Measurements from ENCODE around the gene PML. TPM values are rescaled to one million over a fixed set of nuclear protein-coding genes. Genes with fewer than 3 reads are reported as not detected.
"Not testable (repeated sequence)": the region's sequence is repeated elsewhere in the genome, so short reads cannot be mapped to it uniquely, and the experiment has no call there.

PML gene
- total RNA-seq, 1 donor from 2014 or later: 15.3 TPM

GRCh38 chr15:74053517-74053916 is 59.0 kb downstream of the PML start:
- Histone ChIP-seq H3K9ac (no peak overlapping the region), H3K4me3 (no peak overlapping the region), H3F3A (ENCODE audit: low read depth) (no peaks in the 10 kb centered on the region), H3K27ac (no peak overlapping the region), H3K36me3 (no peaks in the 10 kb centered on the region), H3K4me2 (no peak overlapping the region), H3K9me3 (ENCODE audit: low read depth) (no peaks in the 10 kb centered on the region), H3K79me2 (ENCODE audit: low read depth) (no peaks in the 10 kb centered on the region), H3K4me1 (no peaks in the 10 kb centered on the region), H4K20me1 (ENCODE audit: low read depth) (no peaks in the 10 kb centered on the region), H3K27me3 (peaks cover 37% of the 10 kb centered on the region), H2AFZ (replicated peaks) (no peak overlapping the region)
- no peak for DNase-seq (ENCODE audit: low spot score)
- Mint-ChIP-seq H3K9me3 (peaks cover 3% of the 10 kb centered on the region), H3K36me3 (no peaks in the 10 kb centered on the region), H3K4me3 (no peak overlapping the region), H3K27ac (peak overlapping the region; percentile 50), H3K4me1 (peaks cover 5% of the 10 kb centered on the region), H3K27me3 (ENCODE audit: insufficient read depth, low read depth) (peaks cover 8% of the 10 kb centered on the region)
- TF ChIP-seq EZH2phosphoT487 (IDR thresholded peaks at IDR 0.05) (no peak), EZH2 (IDR thresholded peaks at IDR 0.05) (no peak), CTCF (IDR thresholded peaks at IDR 0.05) (no peak)

- H3K36me3 Mint-ChIP-seq: no peaks in the 10 kb centered on the region
- Histone ChIP-seq H3K27me3 (peaks cover 38% of the 10 kb centered on the region), H3K9ac (no peak overlapping the region), H3F3A (ENCODE audit: low read depth) (no peaks in the 10 kb centered on the region), H3K4me1 (no peaks in the 10 kb centered on the region), H3K4me2 (no peak overlapping the region), H3K79me2 (ENCODE audit: low read depth) (no peaks in the 10 kb centered on the region), H3K36me3 (no peaks in the 10 kb centered on the region), H3K27ac (no peak overlapping the region), H3K9me3 (ENCODE audit: low read depth) (no peaks in the 10 kb centered on the region), H2AFZ (replicated peaks) (no peak overlapping the region), H3K4me3 (no peak overlapping the region), H4K20me1 (ENCODE audit: low read depth) (no peaks in the 10 kb centered on the region)
- peaks cover 5% of the 10 kb centered on the region for H3K4me1 Mint-ChIP-seq
- TF ChIP-seq EZH2phosphoT487 (IDR thresholded peaks at IDR 0.05): no peak
- peak; percentile 66 for TF ChIP-seq CTCF (IDR thresholded peaks at IDR 0.05)
- H3K27me3 Mint-ChIP-seq (ENCODE audit: insufficient read depth, low read depth): peaks cover 8% of the 10 kb centered on the region
- peaks cover 3% of the 10 kb centered on the region for H3K9me3 Mint-ChIP-seq
- H3K4me3 Mint-ChIP-seq: no peak overlapping the region
- H3K27ac Mint-ChIP-seq: no peak overlapping the region
- peak; percentile 89 for DNase-seq (ENCODE audit: low spot score)
Observed at GRCh38 chr15:74053941-74054529, 59.5 kb downstream of the PML start.

GRCh38 chr15:74055804-74056203 is 61.3 kb downstream of the PML start:
- no peak for TF ChIP-seq CTCF (IDR thresholded peaks at IDR 0.05)
- no peak for TF ChIP-seq EZH2phosphoT487 (IDR thresholded peaks at IDR 0.05)
- TF ChIP-seq EZH2 (IDR thresholded peaks at IDR 0.05): no peak
- Histone ChIP-seq H3F3A (ENCODE audit: low read depth) (no peaks in the 10 kb centered on the region), H3K9ac (no peak overlapping the region), H3K27me3 (peaks cover 38% of the 10 kb centered on the region), H3K4me3 (no peak overlapping the region), H2AFZ (replicated peaks) (no peak overlapping the region), H3K27ac (no peak overlapping the region), H3K4me2 (no peak overlapping the region), H4K20me1 (ENCODE audit: low read depth) (no peaks in the 10 kb centered on the region), H3K79me2 (ENCODE audit: low read depth) (no peaks in the 10 kb centered on the region), H3K36me3 (no peaks in the 10 kb centered on the region), H3K4me1 (no peaks in the 10 kb centered on the region), H3K9me3 (ENCODE audit: low read depth) (no peaks in the 10 kb centered on the region)
- H3K27me3 Mint-ChIP-seq (ENCODE audit: insufficient read depth, low read depth): peaks cover 5% of the 10 kb centered on the region
- peaks cover 3% of the 10 kb centered on the region for H3K9me3 Mint-ChIP-seq
- H3K36me3 Mint-ChIP-seq: no peaks in the 10 kb centered on the region
- no peak overlapping the region for H3K4me3 Mint-ChIP-seq
- H3K4me1 Mint-ChIP-seq: peaks cover 5% of the 10 kb centered on the region
- no peak for DNase-seq (ENCODE audit: low spot score)
- H3K27ac Mint-ChIP-seq: no peak overlapping the region

GRCh38 chr15:74056330-74056729 is 61.8 kb downstream of the PML start:
- not testable (repeated sequence) for DNase-seq (ENCODE audit: low spot score); H2AFZ ChIP-seq (replicated peaks); H3K4me1 Mint-ChIP-seq; H4K20me1 ChIP-seq (ENCODE audit: low read depth); H3K27ac ChIP-seq; H3K9me3 ChIP-seq (ENCODE audit: low read depth); H3K27ac Mint-ChIP-seq; H3K4me3 ChIP-seq; H3K4me1 ChIP-seq; H3K36me3 ChIP-seq; H3K4me2 ChIP-seq; H3F3A ChIP-seq (ENCODE audit: low read depth); H3K27me3 Mint-ChIP-seq (ENCODE audit: insufficient read depth, low read depth); H3K4me3 Mint-ChIP-seq; H3K79me2 ChIP-seq (ENCODE audit: low read depth); H3K9me3 Mint-ChIP-seq; H3K9ac ChIP-seq; H3K36me3 Mint-ChIP-seq
- H3K27me3 ChIP-seq: peaks cover 38% of the 10 kb centered on the region

GRCh38 chr15:74059050-74059833 is 64.7 kb downstream of the PML start:
- not testable (repeated sequence) for H3K79me2 ChIP-seq (ENCODE audit: low read depth); H3K27ac ChIP-seq; H3K9me3 Mint-ChIP-seq; H3K36me3 ChIP-seq; H3K4me3 ChIP-seq; DNase-seq (ENCODE audit: low spot score); H3K27ac Mint-ChIP-seq; H3K4me1 Mint-ChIP-seq; H3K4me1 ChIP-seq; H3K4me2 ChIP-seq; H3K9ac ChIP-seq; H2AFZ ChIP-seq (replicated peaks); H3K27me3 Mint-ChIP-seq (ENCODE audit: insufficient read depth, low read depth); H4K20me1 ChIP-seq (ENCODE audit: low read depth); H3F3A ChIP-seq (ENCODE audit: low read depth); H3K9me3 ChIP-seq (ENCODE audit: low read depth); H3K4me3 Mint-ChIP-seq; H3K36me3 Mint-ChIP-seq
- H3K27me3 ChIP-seq: peaks cover 37% of the 10 kb centered on the region

Data from neural progenitor cell (in vitro differentiated cells).